SK-N-SH treated with all-trans-retinoic acid at 6 μM for 48 hours (cell line): ENCODE measurements around the gene SF1.

ENCODE experiments used
- ATAC-seq: fragments of 200-7000 bp; cut with Tn5 transposase; 3 replicates; pipeline ENCODE4 v1.9.1; 2020; ENCODE audit warnings: mild to moderate bottlenecking, moderate library complexity
- ARNTL ChIP-seq: fragments of 450-650 bp; formaldehyde crosslinking; IDR thresholded peaks from 2 replicates; pipeline ENCODE4 v1.5.0; 2020; ENCODE audit warnings: low read depth, mild to moderate bottlenecking, moderate library complexity, borderline replicate concordance
- BACH2 ChIP-seq: fragments of 250-450 bp; sonication (Bioruptor Pico); IDR thresholded peaks from 2 replicates; pipeline ENCODE4 v1.9.0; 2021; ENCODE audit warnings: mild to moderate bottlenecking, borderline replicate concordance
- GLIS3 ChIP-seq: fragments of 250-450 bp; sonication (Bioruptor Pico); IDR thresholded peaks from 2 replicates; pipeline ENCODE4 v1.5.0; 2020; ENCODE audit warnings: mild to moderate bottlenecking, moderate library complexity
- ISL1 ChIP-seq: fragments of 250-450 bp; sonication (Bioruptor Pico); IDR thresholded peaks from 2 replicates; pipeline ENCODE4 v2.1.2; 2022; ENCODE audit warnings: mild to moderate bottlenecking, moderate library complexity
- OSR1 ChIP-seq: fragments of 250-450 bp; sonication (Bioruptor Pico); IDR thresholded peaks from 2 replicates; pipeline ENCODE4 v1.8.0; 2022; ENCODE audit warnings: moderate library complexity, mild to moderate bottlenecking, inconsistent platforms
- PPARA ChIP-seq: fragments of 250-450 bp; sonication (Bioruptor Pico); IDR thresholded peaks from 2 replicates; pipeline ENCODE4 v1.5.0; 2020; ENCODE audit warnings: mild to moderate bottlenecking, borderline replicate concordance
- RARB ChIP-seq: fragments of 250-450 bp; sonication (Bioruptor Pico); IDR thresholded peaks from 2 replicates; pipeline ENCODE4 v1.8.0; 2021; ENCODE audit warnings: mild to moderate bottlenecking, moderate library complexity
- SNAI2 ChIP-seq: fragments of 250-450 bp; sonication (Bioruptor Pico); IDR thresholded peaks from 2 replicates; pipeline ENCODE4 v1.5.0; 2020; ENCODE audit warnings: mild to moderate bottlenecking, moderate library complexity
- TOX ChIP-seq: fragments of 250-450 bp; sonication (Bioruptor Pico); IDR thresholded peaks from 2 replicates; pipeline ENCODE4 v1.8.0; 2021; ENCODE audit warnings: mild to moderate bottlenecking, moderate library complexity, borderline replicate concordance
- ZC3H10 ChIP-seq: fragments of 250-450 bp; sonication (Bioruptor Pico); IDR thresholded peaks from 2 replicates; pipeline ENCODE4 v1.5.1; 2021; ENCODE audit warnings: mild to moderate bottlenecking, moderate library complexity
- ZFP3 ChIP-seq: fragments of 250-450 bp; sonication (Bioruptor Pico); IDR thresholded peaks from 2 replicates; pipeline ENCODE4 v1.5.0; 2020; ENCODE audit warnings: mild to moderate bottlenecking, moderate library complexity
- ZFP30 ChIP-seq: fragments of 450-650 bp; formaldehyde crosslinking; IDR thresholded peaks from 2 replicates; pipeline ENCODE4 v1.5.0; 2022; ENCODE audit warnings: mild to moderate bottlenecking, moderate library complexity
- ZNF565 ChIP-seq: fragments of 450-650 bp; formaldehyde crosslinking; conservative IDR thresholded peaks from 2 replicates; pipeline ENCODE4 v1.5.0; 2020; ENCODE audit warnings: low read depth, mild to moderate bottlenecking, moderate library complexity
- ZNF8 ChIP-seq: fragments of 450-650 bp; formaldehyde crosslinking; IDR thresholded peaks from 2 replicates; pipeline ENCODE4 v1.5.0; 2020; ENCODE audit warnings: mild to moderate bottlenecking, moderate library complexity
- TF ChIP-seq, protein P1 (sequence below): fragments of 250-450 bp; sonication (Bioruptor Pico); IDR thresholded peaks from 2 replicates; pipeline ENCODE4 v1.8.0; 2020; ENCODE audit warnings: mild to moderate bottlenecking, moderate library complexity, borderline replicate concordance
- TF ChIP-seq, protein P2 (sequence below): fragments of 250-450 bp; sonication (Bioruptor Pico); IDR thresholded peaks from 2 replicates; pipeline ENCODE4 v1.5.1; 2021; ENCODE audit warnings: mild to moderate bottlenecking, moderate library complexity
- TF ChIP-seq, protein P3 (sequence below): fragments of 250-450 bp; sonication (Bioruptor Pico); IDR thresholded peaks from 2 replicates; pipeline ENCODE4 v1.8.0; 2021; ENCODE audit warnings: low read depth, mild to moderate bottlenecking, moderate library complexity, borderline replicate concordance
- TF ChIP-seq, protein P4 (sequence below): fragments of 250-450 bp; sonication (Bioruptor Pico); IDR thresholded peaks from 2 replicates; pipeline ENCODE4 v1.5.0; 2020; ENCODE audit warnings: mild to moderate bottlenecking, moderate library complexity
- TF ChIP-seq, protein P5 (sequence below): fragments of 250-450 bp; sonication (Bioruptor Pico); IDR thresholded peaks from 2 replicates; pipeline ENCODE4 v1.5.1; 2020; ENCODE audit warnings: low read depth, mild to moderate bottlenecking, moderate library complexity

Gene SF1

DNA sequence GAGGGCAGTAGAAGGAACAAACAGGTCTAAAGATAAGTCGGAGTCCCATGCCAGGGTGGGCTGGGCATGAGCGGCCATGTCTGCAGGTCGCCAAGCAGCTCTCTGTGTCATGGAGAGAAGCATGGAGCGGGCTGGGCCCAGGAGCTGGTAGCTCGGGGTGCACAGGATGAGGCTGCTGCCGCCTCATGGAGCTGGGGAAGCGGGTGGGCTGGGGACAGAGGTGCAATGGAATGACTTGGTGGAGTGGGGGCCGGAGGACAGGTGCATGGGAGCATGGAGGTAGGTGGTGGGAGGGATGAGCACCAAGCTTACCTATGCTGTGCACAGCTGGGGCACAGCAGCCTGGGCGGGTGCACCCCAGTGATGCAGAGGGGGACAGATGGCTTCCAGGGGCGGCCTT is 58.9 kb downstream of the SF1 start:
- ATAC-seq = no peak
- TF ChIP-seq ARNTL (CRISPR knock-in tag) (no peak), BACH2 (CRISPR knock-in tag) (no peak), ZC3H10 (no peak)

DNA sequence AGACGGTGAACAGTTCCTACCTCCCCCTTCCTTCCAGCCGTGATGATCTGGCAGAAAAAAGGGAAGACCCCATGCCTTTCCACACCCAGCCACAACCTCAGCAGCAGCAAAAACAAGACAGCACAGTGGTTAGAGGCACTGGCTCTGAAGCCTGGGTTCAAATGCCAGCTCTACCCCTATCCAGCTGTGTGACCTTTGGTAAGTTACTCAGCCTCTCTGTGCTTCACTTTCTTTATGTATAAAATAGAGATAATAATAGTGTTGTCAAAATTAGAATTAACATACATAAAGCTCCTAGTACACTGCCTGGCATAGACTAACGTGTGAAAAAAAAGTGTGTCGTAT is 59.6 kb downstream of the SF1 start:
- TF ChIP-seq ZNF565 (CRISPR knock-in tag) = no peak
- no peak for TF ChIP-seq TOX (CRISPR knock-in tag)
- TF ChIP-seq ZC3H10 = no peak
- TF ChIP-seq, protein P1, sequence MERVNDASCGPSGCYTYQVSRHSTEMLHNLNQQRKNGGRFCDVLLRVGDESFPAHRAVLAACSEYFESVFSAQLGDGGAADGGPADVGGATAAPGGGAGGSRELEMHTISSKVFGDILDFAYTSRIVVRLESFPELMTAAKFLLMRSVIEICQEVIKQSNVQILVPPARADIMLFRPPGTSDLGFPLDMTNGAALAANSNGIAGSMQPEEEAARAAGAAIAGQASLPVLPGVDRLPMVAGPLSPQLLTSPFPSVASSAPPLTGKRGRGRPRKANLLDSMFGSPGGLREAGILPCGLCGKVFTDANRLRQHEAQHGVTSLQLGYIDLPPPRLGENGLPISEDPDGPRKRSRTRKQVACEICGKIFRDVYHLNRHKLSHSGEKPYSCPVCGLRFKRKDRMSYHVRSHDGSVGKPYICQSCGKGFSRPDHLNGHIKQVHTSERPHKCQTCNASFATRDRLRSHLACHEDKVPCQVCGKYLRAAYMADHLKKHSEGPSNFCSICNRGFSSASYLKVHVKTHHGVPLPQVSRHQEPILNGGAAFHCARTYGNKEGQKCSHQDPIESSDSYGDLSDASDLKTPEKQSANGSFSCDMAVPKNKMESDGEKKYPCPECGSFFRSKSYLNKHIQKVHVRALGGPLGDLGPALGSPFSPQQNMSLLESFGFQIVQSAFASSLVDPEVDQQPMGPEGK = no peak
- no peak for TF ChIP-seq ISL1 (CRISPR knock-in tag)
- TF ChIP-seq, protein P2, sequence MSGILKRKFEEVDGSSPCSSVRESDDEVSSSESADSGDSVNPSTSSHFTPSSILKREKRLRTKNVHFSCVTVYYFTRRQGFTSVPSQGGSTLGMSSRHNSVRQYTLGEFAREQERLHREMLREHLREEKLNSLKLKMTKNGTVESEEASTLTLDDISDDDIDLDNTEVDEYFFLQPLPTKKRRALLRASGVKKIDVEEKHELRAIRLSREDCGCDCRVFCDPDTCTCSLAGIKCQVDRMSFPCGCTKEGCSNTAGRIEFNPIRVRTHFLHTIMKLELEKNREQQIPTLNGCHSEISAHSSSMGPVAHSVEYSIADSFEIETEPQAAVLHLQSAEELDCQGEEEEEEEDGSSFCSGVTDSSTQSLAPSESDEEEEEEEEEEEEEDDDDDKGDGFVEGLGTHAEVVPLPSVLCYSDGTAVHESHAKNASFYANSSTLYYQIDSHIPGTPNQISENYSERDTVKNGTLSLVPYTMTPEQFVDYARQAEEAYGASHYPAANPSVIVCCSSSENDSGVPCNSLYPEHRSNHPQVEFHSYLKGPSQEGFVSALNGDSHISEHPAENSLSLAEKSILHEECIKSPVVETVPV (CRISPR knock-in tag) = no peak
- TF ChIP-seq, protein P3, sequence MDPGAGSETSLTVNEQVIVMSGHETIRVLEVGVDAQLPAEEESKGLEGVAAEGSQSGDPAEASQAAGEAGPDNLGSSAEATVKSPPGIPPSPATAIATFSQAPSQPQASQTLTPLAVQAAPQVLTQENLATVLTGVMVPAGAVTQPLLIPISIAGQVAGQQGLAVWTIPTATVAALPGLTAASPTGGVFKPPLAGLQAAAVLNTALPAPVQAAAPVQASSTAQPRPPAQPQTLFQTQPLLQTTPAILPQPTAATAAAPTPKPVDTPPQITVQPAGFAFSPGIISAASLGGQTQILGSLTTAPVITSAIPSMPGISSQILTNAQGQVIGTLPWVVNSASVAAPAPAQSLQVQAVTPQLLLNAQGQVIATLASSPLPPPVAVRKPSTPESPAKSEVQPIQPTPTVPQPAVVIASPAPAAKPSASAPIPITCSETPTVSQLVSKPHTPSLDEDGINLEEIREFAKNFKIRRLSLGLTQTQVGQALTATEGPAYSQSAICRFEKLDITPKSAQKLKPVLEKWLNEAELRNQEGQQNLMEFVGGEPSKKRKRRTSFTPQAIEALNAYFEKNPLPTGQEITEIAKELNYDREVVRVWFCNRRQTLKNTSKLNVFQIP = no peak
- TF ChIP-seq, protein P4, sequence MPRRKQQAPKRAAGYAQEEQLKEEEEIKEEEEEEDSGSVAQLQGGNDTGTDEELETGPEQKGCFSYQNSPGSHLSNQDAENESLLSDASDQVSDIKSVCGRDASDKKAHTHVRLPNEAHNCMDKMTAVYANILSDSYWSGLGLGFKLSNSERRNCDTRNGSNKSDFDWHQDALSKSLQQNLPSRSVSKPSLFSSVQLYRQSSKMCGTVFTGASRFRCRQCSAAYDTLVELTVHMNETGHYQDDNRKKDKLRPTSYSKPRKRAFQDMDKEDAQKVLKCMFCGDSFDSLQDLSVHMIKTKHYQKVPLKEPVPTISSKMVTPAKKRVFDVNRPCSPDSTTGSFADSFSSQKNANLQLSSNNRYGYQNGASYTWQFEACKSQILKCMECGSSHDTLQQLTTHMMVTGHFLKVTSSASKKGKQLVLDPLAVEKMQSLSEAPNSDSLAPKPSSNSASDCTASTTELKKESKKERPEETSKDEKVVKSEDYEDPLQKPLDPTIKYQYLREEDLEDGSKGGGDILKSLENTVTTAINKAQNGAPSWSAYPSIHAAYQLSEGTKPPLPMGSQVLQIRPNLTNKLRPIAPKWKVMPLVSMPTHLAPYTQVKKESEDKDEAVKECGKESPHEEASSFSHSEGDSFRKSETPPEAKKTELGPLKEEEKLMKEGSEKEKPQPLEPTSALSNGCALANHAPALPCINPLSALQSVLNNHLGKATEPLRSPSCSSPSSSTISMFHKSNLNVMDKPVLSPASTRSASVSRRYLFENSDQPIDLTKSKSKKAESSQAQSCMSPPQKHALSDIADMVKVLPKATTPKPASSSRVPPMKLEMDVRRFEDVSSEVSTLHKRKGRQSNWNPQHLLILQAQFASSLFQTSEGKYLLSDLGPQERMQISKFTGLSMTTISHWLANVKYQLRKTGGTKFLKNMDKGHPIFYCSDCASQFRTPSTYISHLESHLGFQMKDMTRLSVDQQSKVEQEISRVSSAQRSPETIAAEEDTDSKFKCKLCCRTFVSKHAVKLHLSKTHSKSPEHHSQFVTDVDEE (CRISPR knock-in tag) = no peak
- TF ChIP-seq, protein P5, sequence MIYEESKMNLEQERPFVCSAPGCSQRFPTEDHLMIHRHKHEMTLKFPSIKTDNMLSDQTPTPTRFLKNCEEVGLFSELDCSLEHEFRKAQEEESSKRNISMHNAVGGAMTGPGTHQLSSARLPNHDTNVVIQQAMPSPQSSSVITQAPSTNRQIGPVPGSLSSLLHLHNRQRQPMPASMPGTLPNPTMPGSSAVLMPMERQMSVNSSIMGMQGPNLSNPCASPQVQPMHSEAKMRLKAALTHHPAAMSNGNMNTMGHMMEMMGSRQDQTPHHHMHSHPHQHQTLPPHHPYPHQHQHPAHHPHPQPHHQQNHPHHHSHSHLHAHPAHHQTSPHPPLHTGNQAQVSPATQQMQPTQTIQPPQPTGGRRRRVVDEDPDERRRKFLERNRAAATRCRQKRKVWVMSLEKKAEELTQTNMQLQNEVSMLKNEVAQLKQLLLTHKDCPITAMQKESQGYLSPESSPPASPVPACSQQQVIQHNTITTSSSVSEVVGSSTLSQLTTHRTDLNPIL = no peak
- no peak for TF ChIP-seq ZFP3 (CRISPR knock-in tag)
- no peak for ATAC-seq

DNA sequence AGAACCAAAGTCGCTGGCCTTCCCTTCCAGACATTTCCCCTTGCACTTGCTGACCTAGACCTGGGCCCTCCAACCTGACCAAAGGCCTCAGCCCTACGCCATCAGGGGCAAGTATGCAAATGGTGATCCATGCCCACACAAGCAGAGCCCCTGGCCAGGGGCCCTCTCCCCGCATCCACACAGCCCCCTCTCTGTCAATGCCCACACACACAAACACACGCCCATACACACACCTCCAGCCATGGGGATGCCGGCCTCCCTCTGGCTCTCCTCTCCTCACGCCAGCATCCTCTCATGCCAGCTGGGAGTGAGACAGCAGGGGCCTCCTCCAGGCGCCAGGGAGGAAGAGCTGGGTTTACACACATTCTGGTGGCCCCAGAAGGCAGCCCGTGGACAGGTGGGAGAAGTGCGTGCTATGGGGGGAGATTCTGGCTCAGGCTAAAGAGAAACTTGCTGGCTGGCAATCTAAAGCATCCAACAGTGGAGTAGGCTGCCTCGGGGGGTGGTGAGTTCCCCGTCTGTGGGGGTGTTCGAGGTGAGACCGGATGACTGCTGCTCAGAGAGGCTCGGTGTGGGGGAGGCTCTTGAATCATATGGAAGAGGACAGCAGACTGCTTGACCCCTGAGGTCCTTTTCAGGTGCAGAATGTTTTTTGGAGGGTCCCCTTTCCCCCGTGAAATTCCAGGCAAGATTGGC is 60.1 kb downstream of the SF1 start:
- no peak for ATAC-seq
- TF ChIP-seq PPARA (no peak), ZC3H10 (no peak), ZFP30 (CRISPR knock-in tag) (no peak), SNAI2 (CRISPR knock-in tag) (no peak), ARNTL (CRISPR knock-in tag) (no peak), ISL1 (CRISPR knock-in tag) (no peak), RARB (CRISPR knock-in tag) (no peak), GLIS3 (no peak), TOX (CRISPR knock-in tag) (no peak), BACH2 (CRISPR knock-in tag) (no peak), OSR1 (no peak), ZNF8 (CRISPR knock-in tag) (no peak)
- TF ChIP-seq, protein P4 (CRISPR knock-in tag) = no peak
- TF ChIP-seq, protein P5 = no peak
- TF ChIP-seq, protein P1 = no peak
- TF ChIP-seq, protein P3 = no peak
